Heart right ventricle (tissue), 16 donors: ENCODE results near the gene SH2D3C. TPM values are rescaled to one million over a fixed set of nuclear protein-coding genes. Genes with fewer than 3 reads are reported as not detected.

Experiments
- ATAC-seq, 8 donors: fragments of 200-7000 bp; cut with Tn5 transposase; one replicate each; pipeline ENCODE4 v1.9.1; 2020; ENCODE audit warnings: mild to moderate bottlenecking in 8 of 8, moderate library complexity in 8 of 8, moderate number of reproducible peaks in 1 of 8
- DNase-seq, 2 donors: peaks; one replicate each; pipeline ENCODE4 v3.0.0-alpha.2; 2020
- H3K27ac ChIP-seq, 10 donors: fragments of 200-600 bp; sonication (generic) in 2 of 10; one replicate each; pipeline versions ENCODE4 v1.5.0 to v1.8.0; 2020 to 2022; ENCODE audit warnings: mild to moderate bottlenecking in 3 of 10
- H3K27me3 ChIP-seq, 7 donors: fragments of 200-600 bp; one replicate each; pipeline ENCODE4 v1.8.0; 2021 to 2022; ENCODE audit warnings: mild to moderate bottlenecking in 2 of 7
- H3K36me3 ChIP-seq, 9 donors: fragments of 200-600 bp; sonication (generic) in 1 of 9; one replicate each; pipeline versions ENCODE4 v1.5.0 to v1.8.0; 2020 to 2022; ENCODE audit warnings: mild to moderate bottlenecking in 2 of 9
- H3K4me1 ChIP-seq, 9 donors: fragments of 200-600 bp; sonication (generic) in 1 of 9; one replicate each; pipeline versions ENCODE4 v1.5.0 to v1.8.0; 2020 to 2022; ENCODE audit warnings: mild to moderate bottlenecking in 4 of 9
- H3K4me3 ChIP-seq, 10 donors: fragments of 200-600 bp; sonication (generic) in 2 of 10; one replicate each; pipeline versions ENCODE4 v1.5.0 to v1.8.0; 2020 to 2022; ENCODE audit warnings: mild to moderate bottlenecking in 7 of 10, moderate library complexity in 2 of 10
- H3K9me3 ChIP-seq, 11 donors: fragments of 200-600 bp in 10 of 11; sonication (generic) in 2 of 11; one replicate each; pipeline versions ENCODE4 v1.5.0 to v1.8.0; 2013 to 2022; ENCODE audit warnings: mild to moderate bottlenecking in 2 of 11, control low read depth in 1 of 11, moderate library complexity in 1 of 11
- CTCF ChIP-seq, 9 donors: fragments of 200-600 bp; sonication (generic) in 2 of 9; IDR thresholded peaks; one replicate each; pipeline versions ENCODE4 v1.5.0 to v1.8.0; 2021 to 2022; ENCODE audit warnings: antibody characterized with exemption in 9 of 9, mild to moderate bottlenecking in 5 of 9, moderate library complexity in 1 of 9
- WGBS, 2 donors: extraction: QIAGEN DNeasy Blood & Tissue Kit; methylation state at CpG; one replicate each; pipeline ENCODE4 v1.1.7; 2013; ENCODE audit warnings: inconsistent platforms in 1 of 2; 5-methylcytosine and 5-hydroxymethylcytosine counted together
- intact Hi-C, 10 donors: fragments of 100-400 bp; cut with DNase I; formaldehyde crosslinking; loops; one replicate each; pipeline versions ENCODE4 v1.11.1 to v1.14.2; 2022
- polyA plus RNA-seq, 2 donors: library from polyadenylated mRNA; stranded (reverse); fragments of 200-250 nt; gene quantifications; one replicate each; pipeline ENCODE4 v1.2.3, GENCODE V29; 2013
- total RNA-seq, 10 donors: library from RNA; stranded (reverse); fragmentation: NEBNext Ultra II Directional in 3 of 10; extraction: Animal tissue kit (Norgen Biotek cat#: 25700) in 3 of 10; gene quantifications; one replicate each; pipeline versions ENCODE4 v1.2.1 to v1.2.4, GENCODE V29; 2021 to 2023
- donor health status: Arrhythmogenic right ventricular cardiomyopathy.
- donor health status: ischemic (EF 13 %, LVEDD 7.1; RV severe dilation, severe dysfunction).
- donor health status: healthy with polysubstance abuse.
- donor health status: DM: no; HTN: yes; CAD: no.
- donor health status: DM: no; HTN: no; CAD: no.
- donor health status: ischemic (EF 25% LVEDD 6.9; RV normal size, moderate dysfunction).
- donor health status: ischemic (EF 25% LVEDD 5.7; RV mildly dilated, moderate dysfunction).
- donor health status: healthy.
- donor health status: DM: yes; HTN: yes; CAD: no.
- donor health status: Ischemic cardiomyopathy.
- donor health status: ischemic (EF 35%, LVEDD 5.7; RV mildly dilated, moderate dysfunction).
- donor health status: nonischemic (EF 11% LVEDD 7.7; RV severe dilation, severe dysfunction).
- donor health status: DM: yes; HTN: yes; CAD: no.
- donor health status: PGD.
- donor health status: ischemic (EF 29% LVEDD 5.4; RV normal size, mild dysfunction).
- donor health status: nonischemic (EF 23%, LVEDD 6.1; RV moderate dilation, normal function).

SH2D3C gene
- total and polyA plus RNA-seq, 12 donors, result 10.9 to 36.7 (median 18.8) TPM

GRCh38 chr9:127697575-127697974, 80.9 kb downstream of the SH2D3C start:
- no peak for ATAC-seq

DNA sequence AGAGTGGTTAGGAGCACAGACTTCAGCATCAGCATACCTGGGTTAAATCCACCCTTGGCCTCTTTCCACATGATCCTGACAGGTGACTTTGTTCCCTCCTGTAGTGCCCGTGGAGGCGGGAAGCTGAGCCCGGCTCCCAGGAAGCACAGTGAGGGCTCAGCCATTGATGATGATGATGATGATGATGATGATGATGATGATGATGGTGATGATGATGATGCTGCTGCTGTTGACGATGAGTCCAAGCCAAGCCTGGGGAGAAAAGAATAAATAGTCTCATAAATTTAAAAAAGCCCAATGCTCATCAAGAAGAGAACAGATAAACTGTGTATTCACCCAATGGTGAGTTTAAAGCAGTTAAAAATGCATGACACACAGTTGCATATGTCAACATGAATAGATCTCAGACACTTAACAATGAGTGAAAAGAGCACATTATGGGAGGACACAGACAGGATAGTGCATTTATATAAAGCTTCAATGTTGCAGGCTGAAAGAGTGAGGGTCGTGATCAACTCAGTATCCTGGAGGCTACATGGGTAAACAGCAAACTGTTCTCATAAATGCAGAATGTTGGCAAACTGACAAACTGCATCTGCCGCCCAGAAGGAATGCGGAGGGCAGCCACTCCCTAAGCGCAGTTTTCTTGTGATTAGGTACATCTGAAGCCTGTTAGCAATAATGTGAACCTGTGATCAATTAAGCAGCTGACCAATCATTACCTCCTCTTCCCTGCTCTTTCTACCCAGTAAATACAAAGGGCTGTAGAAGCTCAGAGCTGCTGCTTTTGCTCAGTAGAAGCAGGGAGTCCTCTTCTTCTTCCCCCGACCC, 83.4 kb downstream of the SH2D3C start:
- H3K9me3 ChIP-seq, result no peaks in the 10 kb centered on the region
- H3K4me1 ChIP-seq, result peaks cover 0 to 15% (median 5%) of the 10 kb centered on the region in 9 donors
- intact Hi-C loops, result loop anchor here in 1 of 10 donors (10.0 kb wide), 1 partner anchor 200 kb away; no protein-coding TSS in a partner anchor
- H3K4me3 ChIP-seq, result no peak overlapping the region
- TF ChIP-seq CTCF (IDR thresholded peaks at IDR 0.05), result no peak
- DNase-seq, result no peak
- H3K27me3 ChIP-seq, result no peaks in the 10 kb centered on the region
- peaks cover 0 to 40% (median 14%) of the 10 kb centered on the region in 9 donors for H3K36me3 ChIP-seq
- no peak overlapping the region for H3K27ac ChIP-seq
- no peak for ATAC-seq
- 79 to 80% methylated on average over 9 of the region's 9 CpGs for WGBS, 2 donors

More at GRCh38 chr9:127697575-127697974, 80.9 kb downstream of the SH2D3C start:
- Histone ChIP-seq H3K36me3 (peaks cover 0 to 15% (median 0%) of the 10 kb centered on the region in 9 donors), H3K27ac (peak overlapping the region in 2 of 10 donors; percentile 5 to 91), H3K4me3 (no peak overlapping the region), H3K9me3 (no peaks in the 10 kb centered on the region), H3K27me3 (no peaks in the 10 kb centered on the region), H3K4me1 (peaks cover 0 to 17% (median 5%) of the 10 kb centered on the region in 9 donors)
- TF ChIP-seq CTCF (IDR thresholded peaks at IDR 0.05), result no peak
- DNase-seq, result no peak
- WGBS, 2 donors, result 75 to 77% methylated on average over 5 of the region's 5 CpGs
- intact Hi-C loops, result loop anchor here in 1 of 10 donors (10.0 kb wide), 1 partner anchor 203 kb away; no protein-coding TSS in a partner anchor

- H3K4me3 ChIP-seq, result no peak overlapping the region
- no peaks in the 10 kb centered on the region for H3K27me3 ChIP-seq
- H3K27ac ChIP-seq, result no peak overlapping the region
- WGBS, 2 donors, result 90 to 95% methylated on average over 4 of the region's 4 CpGs
- peaks cover 0 to 4% (median 0%) of the 10 kb centered on the region in 9 donors for H3K4me1 ChIP-seq
- H3K9me3 ChIP-seq, result no peaks in the 10 kb centered on the region
- intact Hi-C loops, result loop anchor here in 1 of 10 donors (10.0 kb wide), 1 partner anchor 199 kb away; no protein-coding TSS in a partner anchor
- peaks cover 0 to 54% (median 17%) of the 10 kb centered on the region in 9 donors for H3K36me3 ChIP-seq
- no peak for TF ChIP-seq CTCF (IDR thresholded peaks at IDR 0.05)
- no peak for ATAC-seq
- DNase-seq, result no peak
Measured at GRCh38 chr9:127693697-127694096, 84.8 kb downstream of the SH2D3C start.

- H3K4me3 ChIP-seq, result no peak overlapping the region
- no peak for DNase-seq
- intact Hi-C loops, result loop anchor here in 1 of 10 donors (10.0 kb wide), 1 partner anchor 198 kb away; no protein-coding TSS in a partner anchor
- no peak overlapping the region for H3K27ac ChIP-seq
- H3K9me3 ChIP-seq, result no peaks in the 10 kb centered on the region
- no peaks in the 10 kb centered on the region for H3K27me3 ChIP-seq
- 89 to 92% methylated on average over 10 of the region's 10 CpGs for WGBS, 2 donors
- H3K36me3 ChIP-seq, result peaks cover 0 to 59% (median 23%) of the 10 kb centered on the region in 9 donors
- no peak for TF ChIP-seq CTCF (IDR thresholded peaks at IDR 0.05)
- no peaks in the 10 kb centered on the region for H3K4me1 ChIP-seq
- ATAC-seq, result no peak
Measured at GRCh38 chr9:127693143-127693542, 85.3 kb downstream of the SH2D3C start.
